HG03565 (cell line): Measurements from ENCODE around the gene GON4L.
"Not testable (repeated sequence)": the region's sequence is repeated elsewhere in the genome, so short reads cannot be mapped to it uniquely, and the experiment has no call there.

Experiments
- ATAC-seq: cut with Tn5 transposase; IDR thresholded peaks from one replicate; pipeline ENCODE4 v1.9.1; 2021; ENCODE audit warnings: mild to moderate bottlenecking, moderate library complexity; ENCODE audit not compliant: unreplicated experiment

GON4L gene

GRCh38 chr1:155748141-155748540, 108.9 kb downstream of the GON4L start:
- ATAC-seq: not testable (repeated sequence)

GRCh38 chr1:155747586-155747985, 109.4 kb downstream of the GON4L start:
- ATAC-seq: not testable (repeated sequence)

GRCh38 chr1:155745284-155746228, 111.5 kb downstream of the GON4L start:
- ATAC-seq: peak; percentile 89

GRCh38 chr1:155744711-155745283, 112.2 kb downstream of the GON4L start:
- no peak for ATAC-seq

GRCh38 chr1:155741908-155742307, 115.1 kb downstream of the GON4L start:
- ATAC-seq: no peak

- ATAC-seq: no peak
Observed at GRCh38 chr1:155740995-155741394, 116.0 kb downstream of the GON4L start.

- ATAC-seq: no peak
Observed at GRCh38 chr1:155729031-155729898, 127.7 kb downstream of the GON4L start.

GRCh38 chr1:155725142-155725541, 131.9 kb downstream of the GON4L start:
- no peak for ATAC-seq

- ATAC-seq: no peak
Observed at GRCh38 chr1:155719703-155720102, 137.3 kb downstream of the GON4L start.

- ATAC-seq: not testable (repeated sequence)
Observed at GRCh38 chr1:155718524-155719115, 138.4 kb downstream of the GON4L start.

GRCh38 chr1:155717041-155717440, 140.0 kb downstream of the GON4L start:
- no peak for ATAC-seq

GRCh38 chr1:155715777-155716176, 141.2 kb downstream of the GON4L start:
- no peak for ATAC-seq

- ATAC-seq: not testable (repeated sequence)
Observed at GRCh38 chr1:155715056-155715455, 142.0 kb downstream of the GON4L start.

- no peak for ATAC-seq
Observed at GRCh38 chr1:155713075-155713474, 143.9 kb downstream of the GON4L start.

- not testable (repeated sequence) for ATAC-seq
Observed at GRCh38 chr1:155712636-155713035, 144.4 kb downstream of the GON4L start.

GRCh38 chr1:155711457-155711856, 145.6 kb downstream of the GON4L start:
- ATAC-seq: not testable (repeated sequence)

- ATAC-seq: no peak
Observed at GRCh38 chr1:155709391-155709790, 147.6 kb downstream of the GON4L start.

GRCh38 chr1:155706139-155706538, 150.9 kb downstream of the GON4L start:
- no peak for ATAC-seq

- not testable (repeated sequence) for ATAC-seq
Observed at GRCh38 chr1:155704414-155704813, 152.6 kb downstream of the GON4L start.

GRCh38 chr1:155703216-155703615, 153.8 kb downstream of the GON4L start:
- no peak for ATAC-seq

GRCh38 chr1:155701675-155702074, 155.3 kb downstream of the GON4L start:
- not testable (repeated sequence) for ATAC-seq
